ENCODE measurements around the gene CTNNA3.
"Not testable (repeated sequence)": the region's sequence is repeated elsewhere in the genome, so short reads cannot be mapped to it uniquely, and the experiment has no call there.

The CTNNA3 gene

DNA sequence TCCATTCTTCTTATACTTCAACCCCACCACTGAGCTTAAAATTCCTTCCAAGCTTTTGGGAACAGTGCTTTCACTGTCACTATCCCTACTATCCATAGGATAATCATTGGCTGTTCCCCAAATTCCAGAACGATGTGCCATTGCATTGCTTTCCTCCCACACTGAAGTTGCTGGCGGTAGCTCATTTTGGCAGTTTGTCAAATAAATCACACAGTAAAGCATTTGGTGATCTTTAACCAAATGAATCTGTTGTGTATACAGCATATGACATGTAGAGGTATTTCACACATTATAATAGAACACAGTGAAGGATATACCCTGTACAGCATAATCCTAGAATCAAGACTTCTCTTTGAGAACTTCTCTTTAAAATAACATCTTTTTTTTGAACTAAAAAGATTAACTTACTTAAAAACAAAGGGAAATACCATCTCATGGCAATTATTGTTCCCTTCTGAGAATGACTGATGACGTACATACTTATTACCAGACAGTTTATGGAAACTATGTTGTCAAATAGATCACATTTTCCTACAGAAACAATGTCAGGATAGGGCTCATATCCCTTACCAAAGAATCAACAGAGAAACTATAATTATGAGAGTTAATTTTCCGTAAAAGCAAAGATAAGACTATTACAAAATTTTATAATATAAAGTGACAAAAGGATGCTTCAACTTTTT lies 93.6 kb downstream of the CTNNA3 start:
- no peak for DNase-seq (ENCODE audit: low spot score)

DNA sequence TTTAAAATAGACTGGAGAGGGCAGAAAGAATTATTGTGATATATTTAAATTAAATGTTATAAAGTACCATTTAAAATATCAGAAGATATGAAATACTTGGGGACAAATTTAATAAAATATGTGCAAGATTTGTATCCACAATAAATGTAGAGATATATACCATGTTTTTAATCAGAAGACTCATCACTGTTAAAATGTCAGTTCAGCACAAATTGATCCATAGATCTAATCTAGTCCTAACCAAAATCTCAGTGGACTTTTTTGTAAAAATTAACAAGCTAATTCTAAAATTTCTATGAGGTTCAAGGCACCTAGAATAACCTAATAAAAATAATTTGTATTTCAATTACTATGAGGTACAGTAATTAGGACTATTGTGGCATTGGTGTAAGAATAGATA lies 96.4 kb downstream of the CTNNA3 start:
- no peak for DNase-seq (ENCODE audit: low spot score)

DNA sequence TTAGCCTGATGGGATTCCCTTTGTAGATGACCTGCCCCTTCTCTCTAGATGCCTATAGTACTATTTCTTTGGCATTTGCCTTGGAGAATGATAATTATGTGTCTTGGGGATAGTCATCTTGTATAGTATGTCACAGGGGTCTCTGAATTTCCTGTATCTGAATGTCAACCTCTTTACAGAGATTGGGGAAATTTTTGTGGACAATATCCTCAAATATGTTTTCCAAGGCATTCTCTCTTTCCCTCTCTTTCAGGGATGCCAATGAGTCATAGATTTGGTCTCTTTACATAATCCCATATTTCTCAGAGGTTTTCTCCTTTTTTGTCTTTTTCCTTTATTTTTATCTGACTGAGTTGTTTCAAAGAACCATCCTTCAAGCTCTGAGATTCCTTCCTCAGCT lies 99.4 kb downstream of the CTNNA3 start:
- DNase-seq (ENCODE audit: low spot score), result no peak

DNA sequence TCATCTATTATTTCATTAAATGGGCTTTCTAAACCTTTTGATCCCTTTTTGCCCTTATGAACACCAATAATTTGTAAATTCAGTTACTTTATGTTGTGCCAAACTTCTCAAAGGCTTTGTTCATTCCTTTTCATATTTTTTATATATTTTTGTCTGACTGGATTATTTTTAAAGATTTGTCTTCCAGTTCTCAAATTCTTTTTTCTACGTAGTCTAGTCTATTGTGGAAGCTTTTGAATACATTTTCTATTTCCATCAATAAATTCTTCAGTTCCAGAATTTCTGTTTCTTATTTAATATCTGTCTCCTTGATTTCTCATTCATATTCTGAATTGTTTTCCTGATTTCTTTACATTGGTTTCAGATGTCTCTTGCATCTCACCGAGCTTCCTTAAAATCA lies 108.2 kb downstream of the CTNNA3 start:
- DNase-seq (ENCODE audit: low spot score), result no peak

DNA sequence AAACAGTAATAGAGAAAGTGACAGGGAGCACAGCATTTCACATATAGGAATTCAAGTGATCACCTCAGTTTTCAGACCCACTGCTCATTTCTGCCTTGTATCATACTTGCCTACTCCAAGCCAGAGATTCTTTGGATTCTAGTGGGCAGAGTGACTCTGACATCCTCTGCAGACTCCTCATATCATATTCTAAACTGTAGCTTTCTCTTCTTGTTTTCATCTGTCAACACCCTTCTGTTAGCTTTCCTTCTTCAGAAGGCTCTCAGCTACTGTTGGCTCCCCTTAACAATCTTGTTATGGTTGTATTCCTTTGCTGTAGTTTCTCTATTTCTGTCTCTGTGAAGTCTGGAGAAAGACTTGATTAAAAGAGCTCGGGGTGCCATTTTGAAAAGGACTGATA lies 120.5 kb downstream of the CTNNA3 start:
- no peak for DNase-seq (ENCODE audit: low spot score)

DNA sequence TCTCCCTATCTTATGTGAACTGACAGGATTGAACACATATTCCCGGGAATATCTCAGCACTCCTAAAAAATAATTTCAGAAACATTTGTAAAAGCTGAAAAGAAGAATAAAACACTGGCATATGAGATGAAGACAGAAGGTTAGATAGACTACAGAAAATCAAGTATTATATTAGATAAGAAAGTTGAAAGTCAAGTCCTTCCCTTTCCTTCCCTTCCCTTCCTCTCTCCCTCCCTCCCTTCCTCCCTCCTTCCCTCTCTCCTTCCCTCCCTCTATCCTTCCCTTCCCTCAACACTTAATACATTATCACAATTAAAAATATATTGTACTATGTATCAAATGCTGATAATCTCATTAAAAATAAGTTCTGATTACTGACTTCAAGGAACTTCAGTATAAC lies 122.5 kb downstream of the CTNNA3 start:
- DNase-seq (ENCODE audit: low spot score), result no peak

DNA sequence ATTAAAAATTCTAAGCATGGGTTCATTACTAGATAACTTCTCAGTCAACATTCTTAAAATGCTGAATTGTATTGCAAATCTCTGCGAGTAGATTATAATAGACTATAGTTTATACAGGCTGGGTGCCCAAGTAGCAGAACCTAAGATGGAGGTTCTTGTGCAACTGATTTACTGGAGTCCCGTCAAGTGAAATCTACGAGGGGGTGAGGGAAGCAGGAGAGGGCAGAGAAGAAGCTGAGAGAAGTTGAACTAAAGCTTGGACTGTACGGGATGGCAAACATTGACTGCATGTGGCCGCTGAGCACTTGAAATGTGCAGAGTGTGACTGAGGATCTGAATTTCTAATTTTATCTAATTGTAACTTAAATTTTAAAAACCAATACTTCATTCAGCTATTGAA lies 124.5 kb downstream of the CTNNA3 start:
- no peak for DNase-seq (ENCODE audit: low spot score)

DNA sequence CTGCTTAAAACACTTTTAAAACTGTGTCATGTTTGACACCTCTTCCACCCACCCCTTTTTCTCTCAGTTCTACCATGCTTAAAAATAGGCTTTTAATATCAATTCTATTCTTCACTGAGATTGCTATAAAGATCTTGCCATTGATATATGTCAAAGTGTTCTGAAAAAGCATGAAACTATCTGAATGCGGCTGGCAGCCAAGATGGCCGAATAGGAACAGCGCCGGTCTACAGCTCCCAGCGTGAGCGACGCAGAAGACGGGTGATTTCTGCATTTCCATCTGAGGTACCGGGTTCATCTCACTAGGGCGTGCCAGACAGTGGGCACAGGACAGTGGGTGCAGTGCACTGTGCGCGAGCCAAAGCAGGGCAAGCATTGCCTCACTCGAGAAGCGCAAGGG lies 137.7 kb downstream of the CTNNA3 start:
- not testable (repeated sequence) for DNase-seq (ENCODE audit: low spot score)

DNA sequence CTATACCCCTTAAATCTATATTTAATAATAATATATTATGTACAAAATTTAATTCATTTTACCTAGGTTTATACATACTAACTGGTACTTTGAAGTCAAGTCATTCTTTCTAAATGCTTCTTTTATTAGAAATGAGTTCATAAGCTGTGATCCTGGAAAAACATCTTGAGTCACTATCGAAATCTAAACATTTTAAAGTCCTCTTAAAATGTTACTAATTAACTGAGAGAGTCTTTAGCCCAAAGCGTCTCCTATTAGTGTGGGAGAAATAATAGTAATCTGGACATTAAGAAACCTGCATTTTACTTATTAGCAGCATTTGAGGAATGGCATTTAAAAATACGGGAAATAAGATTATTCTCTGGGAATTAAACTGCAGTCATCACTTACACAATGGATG lies 142.7 kb downstream of the CTNNA3 start:
- no peak for DNase-seq (ENCODE audit: low spot score)

DNA sequence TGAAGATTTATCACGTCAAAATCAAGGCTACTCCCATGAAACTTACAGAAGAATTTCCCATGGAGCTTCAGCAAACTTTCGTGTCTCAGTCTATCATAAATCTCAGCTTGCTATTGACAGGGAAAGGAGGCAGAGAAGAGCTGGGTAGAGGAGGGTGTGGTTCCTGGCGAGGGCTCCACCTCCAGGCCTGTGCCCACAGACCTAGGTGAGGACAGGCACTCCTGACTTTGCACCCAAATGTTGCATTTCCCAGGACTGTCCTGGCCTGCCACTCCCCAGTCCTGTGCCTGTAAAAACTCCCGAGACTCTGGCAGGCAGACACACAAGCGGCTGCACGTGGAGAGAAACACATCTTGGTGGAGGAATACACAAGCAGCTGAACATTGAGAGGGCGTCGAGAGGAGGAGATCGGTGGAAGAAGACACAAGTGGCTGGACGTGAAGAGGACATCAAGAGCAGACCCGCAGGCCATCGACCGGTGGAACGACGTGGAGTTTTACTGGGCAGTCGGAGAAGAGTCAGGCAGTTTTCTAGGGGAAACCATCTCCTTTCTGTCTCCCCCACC lies 145.1 kb downstream of the CTNNA3 start:
- DNase-seq (ENCODE audit: low spot score), result no peak

DNA sequence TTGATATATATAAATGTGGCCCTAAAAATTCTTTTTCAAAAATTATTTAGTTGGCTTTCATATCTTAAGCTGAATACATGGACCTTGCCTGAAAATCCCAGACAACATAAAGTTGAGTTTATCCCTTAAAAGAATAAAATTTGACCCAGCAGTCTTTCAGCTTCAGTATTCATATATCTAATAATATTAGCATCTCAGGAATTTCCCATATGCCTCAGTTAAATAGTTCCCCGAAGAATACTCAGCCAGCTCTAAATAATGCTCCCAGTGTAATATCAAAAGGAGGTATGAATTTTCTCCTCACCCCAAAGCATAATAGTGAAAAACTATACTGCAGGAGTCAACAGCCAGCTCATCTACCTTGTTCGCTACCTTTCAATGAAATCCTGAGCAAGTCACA lies 145.9 kb downstream of the CTNNA3 start:
- DNase-seq (ENCODE audit: low spot score), result no peak

DNA sequence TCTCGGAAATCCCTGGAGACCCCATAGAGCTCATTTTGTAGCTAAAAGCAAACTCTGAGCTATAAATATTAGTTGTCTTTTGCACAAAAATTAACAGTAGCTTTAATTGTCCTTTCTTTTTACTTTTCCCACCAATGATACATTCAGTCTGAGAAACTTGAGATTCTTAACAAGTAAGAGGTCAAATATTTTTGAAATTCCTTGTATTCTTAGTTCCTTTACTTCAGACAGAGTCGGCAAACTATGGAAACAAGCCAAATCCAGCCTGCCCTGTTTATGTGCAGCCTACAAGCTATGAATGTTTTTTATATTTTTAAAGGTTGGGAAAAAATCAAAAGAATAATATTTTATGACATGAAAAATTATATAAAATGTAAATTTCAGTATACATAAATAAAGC lies 146.6 kb downstream of the CTNNA3 start:
- DNase-seq (ENCODE audit: low spot score), result no peak

DNA sequence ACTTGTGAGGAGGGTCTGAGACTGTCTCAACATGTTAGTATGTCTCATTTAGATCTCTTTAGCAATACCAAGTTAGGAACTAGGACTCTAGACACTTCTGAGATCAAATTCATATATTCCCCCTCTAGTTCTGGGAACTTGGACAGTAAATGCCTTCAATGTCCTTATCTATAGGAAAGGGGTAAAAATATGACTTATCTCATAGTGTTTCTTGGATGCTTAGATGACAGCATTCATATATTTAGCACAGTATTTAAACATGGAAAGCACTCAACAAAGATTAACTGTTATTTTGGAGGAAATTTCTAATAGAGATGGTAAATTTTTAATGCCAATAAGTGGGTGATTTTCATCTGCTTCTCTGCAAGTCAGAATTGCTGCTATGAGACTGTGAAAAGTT lies 154.6 kb downstream of the CTNNA3 start:
- no peak for DNase-seq (ENCODE audit: low spot score)

DNA sequence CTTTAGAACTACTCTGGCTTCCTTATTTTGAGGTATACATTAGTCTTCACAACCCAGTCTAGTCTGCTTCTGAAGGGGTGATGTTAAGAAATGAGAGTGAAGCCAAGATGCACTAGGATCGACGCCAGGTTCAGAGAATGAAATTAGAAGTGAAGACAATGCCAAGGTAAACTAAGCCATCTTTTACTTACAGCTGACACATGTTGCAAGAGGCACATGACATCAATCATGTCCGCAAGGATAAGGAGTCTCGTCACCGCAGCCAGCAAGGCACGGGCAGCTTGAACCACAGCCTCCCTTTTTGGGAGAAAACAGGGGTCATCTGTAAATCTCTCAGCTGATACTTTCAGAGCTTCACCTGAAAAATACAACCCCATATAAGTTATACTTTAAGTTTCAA lies 156.7 kb downstream of the CTNNA3 start:
- DNase-seq (ENCODE audit: low spot score), result no peak

DNA sequence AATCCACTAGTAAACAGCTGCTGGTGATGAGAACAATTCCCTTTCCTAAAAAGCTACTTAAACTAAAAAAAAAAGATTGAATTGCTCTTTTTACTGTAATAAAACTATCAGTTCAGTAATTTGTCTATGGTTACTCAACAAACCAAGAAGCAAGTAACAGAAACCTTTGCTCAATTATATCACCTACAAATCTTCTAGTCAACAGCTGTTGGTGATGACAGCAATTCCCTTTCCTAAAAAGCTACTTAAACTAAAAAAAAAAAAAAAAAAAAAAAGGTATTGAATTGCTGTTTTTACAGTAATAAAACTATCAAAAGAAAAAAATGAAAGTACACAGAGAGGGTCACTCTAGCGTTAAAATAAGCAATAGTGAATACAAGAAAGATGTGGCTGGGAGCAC lies 158.1 kb downstream of the CTNNA3 start:
- DNase-seq (ENCODE audit: low spot score), result no peak

DNA sequence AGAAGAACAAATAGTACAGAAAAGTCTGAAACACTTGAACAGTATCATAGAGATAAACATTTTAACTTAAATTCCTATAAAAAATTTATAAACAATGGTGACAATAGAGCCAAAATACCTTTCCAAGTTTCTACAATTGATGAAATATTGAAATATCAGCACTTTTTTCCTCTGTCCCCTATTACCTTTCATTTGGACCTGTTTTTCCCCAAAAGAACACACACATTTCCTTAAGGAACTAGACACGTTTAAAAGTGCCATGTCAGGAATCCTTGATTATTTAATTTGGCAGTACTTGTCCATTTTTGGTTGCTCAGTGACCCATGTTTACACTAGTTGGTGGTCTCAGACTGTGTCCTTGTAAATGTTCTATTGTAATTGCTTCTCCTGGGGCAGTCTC lies 162.6 kb downstream of the CTNNA3 start:
- DNase-seq (ENCODE audit: low spot score), result no peak

DNA sequence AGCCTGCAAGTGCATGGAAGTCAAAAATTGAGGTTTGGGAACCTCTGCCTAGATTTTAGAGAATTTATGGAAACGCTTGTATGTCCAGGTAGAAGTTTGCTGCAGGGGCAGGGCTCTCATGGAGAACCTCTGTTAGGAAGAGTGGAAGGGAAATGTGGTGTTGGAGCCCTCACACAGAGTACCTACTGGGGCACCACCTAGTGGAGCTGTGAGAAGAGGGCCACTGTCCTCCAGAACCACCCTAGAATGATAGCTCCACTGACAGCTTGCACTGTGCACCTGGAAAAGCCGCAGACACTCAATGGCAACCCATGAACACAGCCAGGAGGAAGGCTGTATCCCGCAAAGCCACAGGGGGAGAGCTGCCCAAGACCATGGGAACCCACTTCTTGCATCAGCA lies 165.0 kb downstream of the CTNNA3 start:
- DNase-seq (ENCODE audit: low spot score), result not testable (repeated sequence)

DNA sequence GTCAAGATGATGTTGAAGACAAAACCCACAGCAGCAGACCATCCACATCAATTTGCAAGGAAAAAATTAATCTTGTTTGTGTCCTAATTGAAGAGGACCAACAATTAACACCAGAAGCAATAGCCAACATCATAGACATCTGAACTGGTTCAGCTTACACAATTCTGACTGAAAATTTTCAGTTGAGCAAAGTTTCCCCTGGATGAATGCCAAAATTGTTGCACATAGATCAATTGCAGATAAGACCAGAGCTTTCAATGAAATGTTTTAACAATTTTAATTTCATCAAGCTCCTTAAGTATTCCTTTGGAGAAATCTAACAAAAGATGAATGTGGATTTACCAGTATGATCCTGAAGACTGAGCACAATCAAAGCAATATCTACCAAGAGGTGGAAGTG lies 168.6 kb downstream of the CTNNA3 start:
- no peak for DNase-seq (ENCODE audit: low spot score)

DNA sequence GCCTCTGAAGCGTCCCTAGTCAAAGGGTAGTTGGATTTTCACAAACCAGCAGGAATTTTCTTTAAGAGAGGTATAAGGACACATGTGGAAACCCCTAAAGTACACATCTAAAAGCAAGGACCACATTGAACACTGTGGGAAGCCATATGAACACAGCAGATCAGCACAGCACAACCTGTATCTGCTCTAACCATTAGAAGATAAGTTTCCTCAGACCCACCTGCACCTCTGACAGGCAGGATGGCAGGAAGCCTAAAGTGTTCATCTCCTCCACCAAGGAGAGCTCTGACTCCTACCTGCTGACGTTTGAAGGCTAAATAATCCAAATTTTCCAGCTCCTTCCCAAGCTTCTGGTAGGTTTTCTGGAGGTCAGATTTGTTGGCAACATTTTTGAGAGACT lies 174.4 kb downstream of the CTNNA3 start:
- DNase-seq (ENCODE audit: low spot score), result no peak

DNA sequence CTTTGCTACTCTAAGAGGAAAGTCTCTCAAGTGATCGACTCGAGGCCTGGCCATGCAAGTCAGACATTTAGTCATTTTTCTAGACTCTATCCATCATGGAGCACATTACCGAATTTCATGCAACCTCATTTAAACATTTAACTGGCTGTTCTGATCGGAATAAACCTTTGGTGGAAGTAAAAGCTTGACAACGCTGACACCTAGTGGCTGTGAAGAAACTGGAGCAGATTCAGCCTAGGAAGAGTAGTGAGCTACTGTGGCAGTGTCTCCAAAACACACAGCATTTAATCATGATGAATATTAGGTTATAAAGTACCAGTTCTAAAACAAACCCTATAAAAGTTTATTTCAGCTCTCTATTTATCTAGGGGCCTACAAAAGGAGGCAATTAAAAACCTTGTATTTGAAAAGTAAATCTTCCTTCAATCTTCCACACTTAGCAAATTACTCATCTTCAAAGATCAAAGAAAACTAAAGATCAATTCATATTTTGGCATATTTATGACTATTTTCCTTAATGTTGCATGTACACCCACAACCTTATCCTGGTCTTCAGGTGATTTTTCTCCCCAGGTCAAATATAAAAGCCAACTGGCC lies 175.0 kb downstream of the CTNNA3 start:
- DNase-seq (ENCODE audit: low spot score), result peak; percentile 69

DNA sequence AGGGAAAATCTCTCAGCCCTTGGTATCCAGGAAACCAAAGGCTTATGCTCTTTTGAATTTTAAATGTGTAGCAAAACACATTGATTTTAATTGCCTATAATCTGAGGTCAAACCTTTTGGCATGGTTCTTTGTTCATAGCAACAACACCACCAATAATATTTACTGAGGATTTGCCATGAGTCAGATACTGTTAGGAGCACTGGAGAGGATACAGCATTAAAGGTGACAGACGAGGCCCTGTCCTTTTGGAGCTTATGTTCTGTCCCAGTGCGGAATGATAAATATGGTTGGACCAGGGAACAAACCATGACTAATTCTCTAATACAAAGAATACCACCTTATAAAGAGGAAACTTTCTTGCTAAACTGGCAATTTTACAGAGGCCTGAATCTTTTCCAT lies 176.6 kb downstream of the CTNNA3 start:
- DNase-seq (ENCODE audit: low spot score), result no peak

DNA sequence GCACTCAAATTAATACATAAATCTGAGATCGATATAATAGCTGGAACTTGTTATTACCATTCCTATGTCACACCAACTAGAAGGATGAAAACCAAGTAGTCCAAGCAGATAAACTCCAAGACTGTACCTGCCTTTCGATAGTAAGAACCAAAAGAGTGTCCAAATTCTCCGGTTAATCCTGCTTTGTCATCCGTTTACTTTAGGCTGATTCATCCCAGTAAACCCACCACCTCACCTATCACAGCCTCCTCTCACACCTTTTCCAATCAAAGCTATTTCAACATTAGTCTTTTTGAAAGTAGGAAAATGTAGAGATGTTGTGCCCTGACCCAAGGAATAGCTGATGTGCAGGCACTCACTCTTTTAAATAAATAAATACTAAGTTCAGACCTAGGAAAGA lies 177.2 kb downstream of the CTNNA3 start:
- no peak for DNase-seq (ENCODE audit: low spot score)

DNA sequence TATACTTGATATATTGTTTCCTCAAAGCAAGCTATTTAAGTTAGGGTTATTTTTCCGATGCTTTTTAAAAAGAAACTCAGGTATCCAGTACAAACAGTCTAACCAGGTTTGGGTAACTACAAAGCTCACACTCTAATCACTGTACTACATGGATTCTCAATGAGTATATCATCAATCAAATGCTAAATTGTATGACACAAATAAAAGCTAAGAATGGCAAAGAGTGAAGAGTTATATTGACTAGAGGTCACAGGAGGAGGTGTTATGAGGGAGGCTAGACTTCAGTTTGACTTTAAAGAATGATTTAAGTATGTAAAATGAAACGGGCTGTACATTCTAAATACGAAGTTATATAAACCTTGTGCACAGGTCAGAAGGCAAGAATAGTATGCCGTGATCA lies 178.0 kb downstream of the CTNNA3 start:
- DNase-seq (ENCODE audit: low spot score), result no peak

DNA sequence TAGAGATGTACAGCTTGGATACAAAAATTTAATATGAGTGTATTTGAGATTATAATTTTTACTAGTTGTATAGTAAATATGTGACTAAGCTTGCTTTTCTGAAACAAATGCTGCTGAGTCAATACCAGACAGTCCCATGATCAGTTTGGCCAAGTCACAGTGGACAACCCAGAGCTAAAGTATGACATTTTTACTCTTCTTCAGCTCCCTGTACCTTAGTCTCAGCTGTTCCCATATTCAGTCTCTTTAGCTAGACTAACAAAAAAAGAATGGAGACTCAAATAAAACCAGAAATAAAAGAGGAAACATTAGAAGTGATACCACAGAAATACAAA lies 189.3 kb downstream of the CTNNA3 start:
- DNase-seq (ENCODE audit: low spot score), result no peak

Measured in NAMALWA (cell line).